Measurements from ENCODE around the gene PSMC3IP. TPM values are rescaled to one million over a fixed set of nuclear protein-coding genes. Genes with fewer than 3 reads are reported as not detected.
"Not testable (repeated sequence)": the region's sequence is repeated elsewhere in the genome, so short reads cannot be mapped to it uniquely, and the experiment has no call there.

The PSMC3IP gene
- total RNA-seq, 2 experiments from 2014 or later, result 32.5 to 36.2 TPM

GRCh38 chr17:42555122-42555622, 22.4 kb downstream of the PSMC3IP start:
- Mint-ChIP-seq H3K27me3 (no peaks in the 10 kb centered on the region), H3K27ac (peak overlapping the region; percentile 90), H3K36me3 (no peaks in the 10 kb centered on the region), H3K9me3 (no peaks in the 10 kb centered on the region), H3K4me1 (peaks cover 12% of the 10 kb centered on the region), H3K4me3 (peak overlapping the region; percentile 91)
- DNase-seq, result no peak

DNA sequence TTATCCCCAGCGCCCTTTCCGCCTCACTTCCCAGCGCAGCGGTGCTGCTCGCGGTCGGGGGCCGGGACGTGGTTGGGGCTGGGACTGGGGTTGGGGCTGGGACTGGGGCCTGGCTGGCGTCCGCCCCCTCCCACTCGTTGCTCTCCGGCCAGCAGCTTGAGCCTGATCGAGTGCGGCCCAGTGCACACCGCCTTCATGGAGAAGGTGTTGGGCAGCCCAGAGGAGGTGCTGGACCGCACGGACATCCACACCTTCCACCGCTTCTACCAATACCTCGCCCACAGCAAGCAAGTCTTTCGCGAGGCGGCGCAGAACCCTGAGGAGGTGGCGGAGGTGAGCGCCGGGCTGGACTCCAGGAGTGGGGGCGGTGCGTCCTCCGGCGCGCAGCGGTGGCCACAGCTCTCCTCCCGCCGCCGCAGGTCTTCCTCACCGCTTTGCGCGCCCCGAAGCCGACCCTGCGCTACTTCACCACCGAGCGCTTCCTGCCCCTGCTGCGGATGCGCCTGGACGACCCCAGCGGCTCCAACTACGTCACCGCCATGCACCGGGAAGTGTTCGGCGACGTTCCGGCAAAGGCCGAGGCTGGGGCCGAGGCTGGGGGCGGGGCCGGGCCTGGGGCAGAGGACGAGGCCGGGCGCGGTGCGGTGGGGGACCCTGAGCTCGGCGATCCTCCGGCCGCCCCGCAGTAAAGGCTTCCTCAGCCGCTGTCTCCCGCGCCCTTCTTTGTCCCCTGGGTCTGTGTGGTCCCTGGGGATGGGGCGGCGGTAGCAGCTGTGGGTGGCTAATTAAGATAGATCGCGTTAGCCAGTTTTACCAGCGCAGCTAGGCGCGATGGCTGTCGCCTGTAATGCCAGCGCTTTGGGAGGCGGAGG, 23.0 kb downstream of the PSMC3IP start:
- H3K27me3 Mint-ChIP-seq, result no peaks in the 10 kb centered on the region
- H3K36me3 Mint-ChIP-seq, result no peaks in the 10 kb centered on the region
- peak overlapping the region; percentile 90 for H3K27ac Mint-ChIP-seq
- H3K9me3 Mint-ChIP-seq, result no peaks in the 10 kb centered on the region
- H3K4me1 Mint-ChIP-seq, result peaks cover 12% of the 10 kb centered on the region
- peak; percentile 90 for DNase-seq
- H3K4me3 Mint-ChIP-seq, result peak overlapping the region; percentile 91

DNA sequence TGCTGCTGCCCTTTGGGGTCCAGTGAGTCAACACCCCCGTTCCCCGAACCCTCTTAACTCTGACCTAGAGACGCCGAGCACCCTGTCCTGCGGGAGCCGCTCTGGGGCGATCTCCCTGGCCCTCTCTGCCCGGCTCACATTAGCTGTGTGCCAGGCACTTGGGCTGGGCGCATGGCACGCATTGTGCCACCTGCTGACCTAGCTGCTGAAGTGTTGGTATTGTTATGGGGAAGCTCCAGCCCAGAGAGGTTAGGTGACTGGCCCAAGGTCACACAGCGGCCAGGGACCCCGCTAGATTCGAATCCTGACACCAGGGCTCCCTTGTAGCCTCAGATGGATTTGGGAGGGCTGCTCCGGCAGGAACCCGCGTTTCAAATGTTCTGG, 23.7 kb downstream of the PSMC3IP start:
- no peaks in the 10 kb centered on the region for H3K36me3 Mint-ChIP-seq
- H3K27me3 Mint-ChIP-seq, result no peaks in the 10 kb centered on the region
- H3K4me3 Mint-ChIP-seq, result peak overlapping the region; percentile 91
- H3K27ac Mint-ChIP-seq, result peak overlapping the region; percentile 90
- DNase-seq, result no peak
- peaks cover 18% of the 10 kb centered on the region for H3K4me1 Mint-ChIP-seq
- H3K9me3 Mint-ChIP-seq, result no peaks in the 10 kb centered on the region

DNA sequence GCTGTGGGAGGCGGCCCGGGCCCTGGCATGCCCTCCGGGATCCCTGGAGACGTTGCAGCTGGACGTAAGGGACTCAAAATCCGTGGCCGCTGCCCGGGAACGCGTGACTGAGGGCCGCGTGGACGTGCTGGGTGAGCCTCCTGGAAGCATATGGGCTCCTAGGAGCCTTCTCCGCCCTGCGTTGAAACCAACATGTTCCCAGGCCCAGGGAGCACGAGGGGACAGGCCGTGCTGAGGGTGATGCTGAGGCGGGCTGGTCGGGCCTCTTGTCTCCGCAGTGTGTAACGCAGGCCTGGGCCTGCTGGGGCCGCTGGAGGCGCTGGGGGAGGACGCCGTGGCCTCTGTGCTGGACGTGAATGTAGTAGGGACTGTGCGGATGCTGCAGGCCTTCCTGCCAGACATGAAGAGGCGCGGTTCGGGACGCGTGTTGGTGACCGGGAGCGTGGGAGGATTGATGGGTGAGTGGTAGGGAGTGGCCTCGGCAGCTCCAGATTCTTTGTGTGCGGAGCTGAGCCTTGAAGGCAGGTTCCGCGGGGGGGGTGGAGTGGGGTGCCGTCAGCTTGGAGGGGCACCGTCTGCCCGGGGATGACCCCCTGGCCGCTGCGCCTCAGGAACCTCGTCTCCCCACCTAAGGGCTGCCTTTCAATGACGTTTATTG, 24.2 kb downstream of the PSMC3IP start:
- peaks cover 21% of the 10 kb centered on the region for H3K4me1 Mint-ChIP-seq
- DNase-seq, result no peak
- H3K9me3 Mint-ChIP-seq, result no peaks in the 10 kb centered on the region
- H3K36me3 Mint-ChIP-seq, result no peaks in the 10 kb centered on the region
- peak overlapping the region; percentile 16 for H3K27ac Mint-ChIP-seq
- H3K4me3 Mint-ChIP-seq, result peak overlapping the region; percentile 91
- no peaks in the 10 kb centered on the region for H3K27me3 Mint-ChIP-seq

- not testable (repeated sequence) for H3K9me3 Mint-ChIP-seq, H3K36me3 Mint-ChIP-seq, H3K27me3 Mint-ChIP-seq, DNase-seq
- peaks cover 21% of the 10 kb centered on the region for H3K4me1 Mint-ChIP-seq
- H3K4me3 Mint-ChIP-seq, result peak within 1 kb of the TSS; percentile 91
- peak within 1 kb of the TSS; percentile 16 for H3K27ac Mint-ChIP-seq
Measured at GRCh38 chr17:42552736-42553135, 24.8 kb downstream of the PSMC3IP start, which contains the start of gene HSD17B1. Gene HSD17B1 (plus strand): TSS chr17:42552923. CDS start chr17:42552934, 11 bp downstream.

- H3K4me3 Mint-ChIP-seq, result peak overlapping the region; percentile 7
Measured at GRCh38 chr17:42548993-42549755, 28.4 kb downstream of the PSMC3IP start.

DNA sequence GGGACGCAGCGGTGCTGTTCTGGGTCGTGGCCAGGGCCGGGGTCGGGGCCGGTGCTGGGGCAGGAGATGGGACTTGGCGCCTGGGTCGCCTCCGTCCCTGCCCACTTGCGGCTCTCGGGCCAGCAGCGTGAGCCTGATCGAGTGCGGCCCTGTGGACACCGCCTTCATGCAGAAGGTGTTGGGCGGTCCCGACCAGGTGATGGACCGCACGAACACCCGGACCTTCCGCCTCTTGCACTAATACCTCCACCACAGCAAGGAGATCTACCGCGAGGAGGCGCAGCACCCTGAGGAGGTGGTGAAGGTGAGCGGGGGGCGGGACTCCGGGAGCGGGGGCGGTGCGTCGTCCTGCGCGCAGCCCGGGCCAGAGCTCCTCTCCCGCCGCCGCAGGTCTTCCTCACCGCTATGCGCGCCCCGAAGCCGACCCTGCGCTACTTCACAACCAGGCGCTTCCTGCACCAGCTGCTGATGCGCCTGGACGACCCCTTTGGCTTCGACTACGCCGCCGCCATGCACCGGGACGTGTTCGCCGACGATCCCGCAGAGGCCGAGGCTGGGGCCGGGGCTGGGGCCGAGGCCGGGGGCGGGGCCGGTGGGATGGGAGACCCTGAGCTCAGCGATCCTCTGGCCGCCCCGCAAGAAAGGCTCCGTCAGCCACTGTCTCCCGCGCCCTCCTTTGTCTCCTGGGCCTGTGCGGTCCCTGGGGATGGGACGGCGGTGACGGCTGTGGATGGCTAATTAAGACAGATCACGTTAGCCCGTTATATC, 29.3 kb downstream of the PSMC3IP start:
- Mint-ChIP-seq H3K4me3 (peak overlapping the region; percentile 10), H3K36me3 (peaks cover 2% of the 10 kb centered on the region), H3K9me3 (no peaks in the 10 kb centered on the region), H3K27me3 (no peaks in the 10 kb centered on the region), H3K27ac (no peak overlapping the region), H3K4me1 (peaks cover 13% of the 10 kb centered on the region)
- peak; percentile 85 for DNase-seq

More at GRCh38 chr17:42548993-42549755, 28.4 kb downstream of the PSMC3IP start:
- no peak for DNase-seq
- peaks cover 2% of the 10 kb centered on the region for H3K36me3 Mint-ChIP-seq
- H3K4me1 Mint-ChIP-seq, result peaks cover 18% of the 10 kb centered on the region
- H3K9me3 Mint-ChIP-seq, result no peaks in the 10 kb centered on the region
- H3K27me3 Mint-ChIP-seq, result no peaks in the 10 kb centered on the region
- H3K27ac Mint-ChIP-seq, result no peak overlapping the region

DNA sequence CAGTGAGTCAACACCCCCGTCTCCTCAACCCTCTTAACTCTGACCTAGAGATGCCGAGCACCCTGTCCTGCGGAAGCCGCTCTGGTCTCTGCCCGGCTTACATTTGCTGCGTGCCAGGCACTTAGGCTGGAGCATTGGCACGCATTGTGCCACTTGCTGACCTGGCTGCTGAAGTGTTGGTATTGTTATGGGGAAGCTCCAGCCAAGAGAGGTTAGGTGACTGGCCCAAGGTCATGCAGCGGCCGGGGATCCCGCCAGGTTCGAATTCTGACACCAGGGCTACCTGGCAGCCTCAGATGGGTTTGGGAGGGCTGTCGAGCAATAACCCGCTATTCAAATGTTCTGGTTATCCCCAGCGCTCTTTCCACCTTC, 29.8 kb downstream of the PSMC3IP start:
- H3K27me3 Mint-ChIP-seq, result no peaks in the 10 kb centered on the region
- H3K27ac Mint-ChIP-seq, result no peak overlapping the region
- H3K9me3 Mint-ChIP-seq, result no peaks in the 10 kb centered on the region
- no peak for DNase-seq
- no peak overlapping the region for H3K4me3 Mint-ChIP-seq
- H3K4me1 Mint-ChIP-seq, result peaks cover 13% of the 10 kb centered on the region
- H3K36me3 Mint-ChIP-seq, result peaks cover 5% of the 10 kb centered on the region

- Mint-ChIP-seq H3K4me1 (peaks cover 13% of the 10 kb centered on the region), H3K36me3 (peaks cover 5% of the 10 kb centered on the region), H3K27me3 (no peaks in the 10 kb centered on the region), H3K4me3 (no peak overlapping the region), H3K9me3 (no peaks in the 10 kb centered on the region), H3K27ac (no peak overlapping the region)
- DNase-seq, result no peak
Measured at GRCh38 chr17:42547001-42547461, 30.5 kb downstream of the PSMC3IP start.

- H3K9me3 Mint-ChIP-seq, H3K4me3 Mint-ChIP-seq, H3K27ac Mint-ChIP-seq, DNase-seq, H3K27me3 Mint-ChIP-seq: not testable (repeated sequence)
- Mint-ChIP-seq H3K4me1 (peaks cover 22% of the 10 kb centered on the region), H3K36me3 (peaks cover 10% of the 10 kb centered on the region)
Measured at GRCh38 chr17:42545755-42546505, 31.6 kb downstream of the PSMC3IP start.

DNA sequence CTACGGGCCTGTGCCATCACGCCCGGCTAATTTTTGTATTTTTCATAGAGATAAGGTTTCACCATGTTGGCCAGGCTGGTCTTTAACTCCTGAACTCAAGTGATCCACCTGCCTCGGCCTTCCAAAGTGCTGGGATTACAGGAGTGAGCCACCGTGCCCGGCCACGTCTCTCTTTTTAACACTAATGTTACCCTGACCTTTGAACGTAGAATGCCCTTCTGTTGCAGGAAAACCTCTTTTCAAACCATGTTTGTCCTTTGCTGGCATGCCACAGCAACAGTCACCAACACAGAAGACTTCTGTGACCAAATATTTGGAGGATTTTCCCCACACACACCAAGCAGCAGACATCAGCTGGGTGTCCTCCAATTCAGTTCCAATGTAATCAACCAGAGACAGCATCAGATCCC, 32.6 kb downstream of the PSMC3IP start:
- DNase-seq, result no peak
- no peak overlapping the region for H3K4me3 Mint-ChIP-seq
- peaks cover 28% of the 10 kb centered on the region for H3K4me1 Mint-ChIP-seq
- H3K27me3 Mint-ChIP-seq, result no peaks in the 10 kb centered on the region
- H3K9me3 Mint-ChIP-seq, result no peaks in the 10 kb centered on the region
- peaks cover 18% of the 10 kb centered on the region for H3K36me3 Mint-ChIP-seq
- no peak overlapping the region for H3K27ac Mint-ChIP-seq

GRCh38 chr17:42543190-42544079, 34.1 kb downstream of the PSMC3IP start:
- no peak overlapping the region for H3K4me3 Mint-ChIP-seq
- DNase-seq, result no peak
- peaks cover 19% of the 10 kb centered on the region for H3K4me1 Mint-ChIP-seq
- no peak overlapping the region for H3K27ac Mint-ChIP-seq
- H3K27me3 Mint-ChIP-seq, result no peaks in the 10 kb centered on the region
- H3K36me3 Mint-ChIP-seq, result peaks cover 29% of the 10 kb centered on the region
- no peaks in the 10 kb centered on the region for H3K9me3 Mint-ChIP-seq
